Superior temporal gyrus (tissue), 1 donor: ENCODE measurements around the gene RIN1.
A peak's percentile ranks its signal among the peaks of the same experiment; 100 is the strongest.

Source experiments
- DNase-seq: peaks from one replicate; pipeline ENCODE4 v3.0.0-alpha.2; 2016; ENCODE audit errors: extremely low spot score

Gene RIN1

GRCh38 chr11:66282468-66283455 lies 53.5 kb downstream of the RIN1 start:
- peak; percentile 98 for DNase-seq
